ENCODE measurements around the gene PKDREJ. TPM values are rescaled to one million over a fixed set of nuclear protein-coding genes. Genes with fewer than 3 reads are reported as not detected.

The PKDREJ gene
- total RNA-seq, 2 experiments from 2014 or later: not detected

GRCh38 chr22:46224044-46224897, 38.9 kb downstream of the PKDREJ start:
- Mint-ChIP-seq H3K9me3 (no peaks in the 10 kb centered on the region), H3K4me1 (ENCODE audit: low read depth) (peaks cover 13% of the 10 kb centered on the region), H3K36me3 (ENCODE audit: low read depth) (peaks cover 17% of the 10 kb centered on the region), H3K4me3 (no peak overlapping the region), H3K27me3 (no peaks in the 10 kb centered on the region), H3K27ac (no peak overlapping the region)
- ChIA-PET POLR2A (interaction anchor here (0.6 kb wide), 2 partner anchors 77 to 80 kb away, joined by 3 read pairs; no protein-coding TSS in a partner anchor), CTCF (no interaction called here)
- TF ChIP-seq CTCF (IDR thresholded peaks at IDR 0.05): no peak
- ATAC-seq (no peak), DNase-seq (no peak)
- intact Hi-C loops (cut with micrococcal nuclease): no loop called here

GRCh38 chr22:46220921-46221320, 42.2 kb downstream of the PKDREJ start:
- ATAC-seq (peak; percentile 20), DNase-seq (peak; percentile 8)
- peak overlapping the region; percentile 68 for H3K27ac Mint-ChIP-seq
- CTCF ChIA-PET: no interaction called here
- H3K4me3 Mint-ChIP-seq: no peak overlapping the region
- TF ChIP-seq CTCF (IDR thresholded peaks at IDR 0.05): no peak
- H3K36me3 Mint-ChIP-seq (ENCODE audit: low read depth): peaks cover 20% of the 10 kb centered on the region
- peaks cover 15% of the 10 kb centered on the region for H3K4me1 Mint-ChIP-seq (ENCODE audit: low read depth)
- intact Hi-C loops (cut with micrococcal nuclease): no loop called here
- no peaks in the 10 kb centered on the region for H3K27me3 Mint-ChIP-seq
- no peaks in the 10 kb centered on the region for H3K9me3 Mint-ChIP-seq
- POLR2A ChIA-PET: no interaction called here

- Mint-ChIP-seq H3K36me3 (ENCODE audit: low read depth) (peaks cover 16% of the 10 kb centered on the region), H3K4me3 (no peak overlapping the region), H3K9me3 (no peaks in the 10 kb centered on the region), H3K27me3 (no peaks in the 10 kb centered on the region), H3K4me1 (ENCODE audit: low read depth) (peaks cover 15% of the 10 kb centered on the region), H3K27ac (peak overlapping the region; percentile 39)
- ATAC-seq: no peak
- TF ChIP-seq CTCF (IDR thresholded peaks at IDR 0.05): no peak
- intact Hi-C loops (cut with micrococcal nuclease): no loop called here
- CTCF ChIA-PET: no interaction called here
- DNase-seq: peak; percentile 8
- POLR2A ChIA-PET: no interaction called here
Observed at GRCh38 chr22:46219636-46220035, 43.5 kb downstream of the PKDREJ start.

- peaks cover 28% of the 10 kb centered on the region for H3K36me3 Mint-ChIP-seq (ENCODE audit: low read depth)
- H3K9me3 Mint-ChIP-seq: no peaks in the 10 kb centered on the region
- H3K4me1 Mint-ChIP-seq (ENCODE audit: low read depth): peaks cover 10% of the 10 kb centered on the region
- no peak for TF ChIP-seq CTCF (IDR thresholded peaks at IDR 0.05)
- no peaks in the 10 kb centered on the region for H3K27me3 Mint-ChIP-seq
- no peak overlapping the region for H3K4me3 Mint-ChIP-seq
- no peak for ATAC-seq
- H3K27ac Mint-ChIP-seq: no peak overlapping the region
- intact Hi-C loops (cut with micrococcal nuclease): no loop called here
- DNase-seq: no peak
- CTCF ChIA-PET: no interaction called here
- POLR2A ChIA-PET: no interaction called here
Observed at GRCh38 chr22:46214616-46215015, 48.5 kb downstream of the PKDREJ start.

GRCh38 chr22:46214149-46214548, 49.0 kb downstream of the PKDREJ start:
- no peaks in the 10 kb centered on the region for H3K27me3 Mint-ChIP-seq
- H3K4me3 Mint-ChIP-seq: no peak overlapping the region
- peaks cover 27% of the 10 kb centered on the region for H3K36me3 Mint-ChIP-seq (ENCODE audit: low read depth)
- ChIA-PET CTCF (no interaction called here), POLR2A (no interaction called here)
- H3K27ac Mint-ChIP-seq: no peak overlapping the region
- no peak for TF ChIP-seq CTCF (IDR thresholded peaks at IDR 0.05)
- no peak for DNase-seq
- ATAC-seq: no peak
- peaks cover 4% of the 10 kb centered on the region for H3K9me3 Mint-ChIP-seq
- H3K4me1 Mint-ChIP-seq (ENCODE audit: low read depth): peaks cover 5% of the 10 kb centered on the region
- intact Hi-C loops (cut with micrococcal nuclease): no loop called here
